ENCODE results near the gene SLIT3.

SLIT3 gene

DNA sequence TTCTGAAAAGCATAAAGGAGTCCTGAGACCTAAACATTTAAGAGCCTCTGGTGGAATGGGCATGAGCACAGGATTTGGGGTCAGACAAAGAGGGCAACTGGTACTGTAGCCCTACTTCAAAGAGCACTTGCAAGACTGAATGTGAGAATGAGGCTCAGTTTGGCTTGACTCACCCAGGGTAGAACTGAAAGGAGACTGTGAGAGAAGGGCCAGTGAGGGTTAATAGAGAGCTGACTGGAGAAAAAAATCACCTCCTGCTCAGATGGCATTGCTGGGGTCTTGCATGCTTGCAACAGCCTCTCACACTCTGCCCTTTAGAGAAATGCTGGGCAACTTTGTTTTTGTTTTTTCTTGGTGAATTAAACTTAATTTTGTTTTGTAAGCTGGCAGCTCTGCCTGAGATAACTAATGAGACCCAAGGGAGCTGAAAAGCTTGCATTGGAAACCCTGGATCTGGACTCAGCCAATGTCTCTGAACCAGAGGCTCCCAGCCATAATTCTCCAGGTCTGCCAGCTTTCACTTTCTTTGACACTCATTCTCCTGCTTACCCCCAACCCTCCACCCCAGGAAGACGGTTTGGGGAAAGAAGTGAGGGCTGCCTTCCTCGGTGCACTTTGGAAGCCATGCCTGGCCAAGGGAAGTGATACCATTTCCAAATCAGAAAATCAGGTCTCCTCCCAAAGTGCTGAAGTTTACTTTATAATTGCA lies 560.7 kb downstream of the SLIT3 start:
- Histone ChIP-seq H3K36me3 (ENCODE audit: control insufficient read depth in 2 of 2, insufficient read depth in 2 of 2, low read length in 2 of 2) (peaks cover 0 to 3% of the 10 kb centered on the region in 2 donors), H3K27ac (ENCODE audit: low read length) (no peak overlapping the region), H3K27me3 (ENCODE audit: control insufficient read depth in 1 of 2, insufficient read depth in 2 of 2, low read length in 2 of 2) (no peaks in the 10 kb centered on the region), H3K4me3 (ENCODE audit: low read length in 2 of 2) (peak overlapping the region in 1 of 2 donors; percentile 29), H3K9ac (ENCODE audit: low read length in 2 of 2) (no peak overlapping the region), H3K4me1 (ENCODE audit: control insufficient read depth, insufficient read depth, low read length) (peaks cover 2% of the 10 kb centered on the region), H3K9me3 (ENCODE audit: control insufficient read depth in 2 of 2, low read length in 2 of 2) (no peaks in the 10 kb centered on the region)

DNA sequence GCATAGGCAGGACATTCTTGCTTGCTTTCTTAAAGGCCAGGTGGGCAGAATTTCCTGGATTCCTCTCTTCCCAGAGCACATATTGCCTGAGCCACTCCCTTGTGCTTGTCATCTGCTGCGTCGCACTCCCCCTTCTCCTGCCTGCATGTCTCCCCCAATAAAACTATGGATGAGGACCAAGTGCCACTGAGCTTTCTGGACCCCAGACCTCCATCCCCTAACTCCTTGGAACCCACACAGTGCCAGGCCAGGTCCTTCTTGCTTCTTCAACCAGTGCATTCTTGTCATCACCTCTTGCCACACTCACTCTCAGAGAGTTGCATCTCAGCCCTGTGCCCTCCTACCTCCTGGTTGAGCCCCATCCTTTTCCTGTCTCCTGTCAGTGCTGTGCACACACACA lies 563.9 kb downstream of the SLIT3 start:
- Histone ChIP-seq H3K36me3 (ENCODE audit: control insufficient read depth in 2 of 2, insufficient read depth in 2 of 2, low read length in 2 of 2) (no peaks in the 10 kb centered on the region), H3K4me3 (ENCODE audit: low read length in 2 of 2) (no peak overlapping the region), H3K4me1 (ENCODE audit: control insufficient read depth, insufficient read depth, low read length) (peaks cover 2% of the 10 kb centered on the region)

DNA sequence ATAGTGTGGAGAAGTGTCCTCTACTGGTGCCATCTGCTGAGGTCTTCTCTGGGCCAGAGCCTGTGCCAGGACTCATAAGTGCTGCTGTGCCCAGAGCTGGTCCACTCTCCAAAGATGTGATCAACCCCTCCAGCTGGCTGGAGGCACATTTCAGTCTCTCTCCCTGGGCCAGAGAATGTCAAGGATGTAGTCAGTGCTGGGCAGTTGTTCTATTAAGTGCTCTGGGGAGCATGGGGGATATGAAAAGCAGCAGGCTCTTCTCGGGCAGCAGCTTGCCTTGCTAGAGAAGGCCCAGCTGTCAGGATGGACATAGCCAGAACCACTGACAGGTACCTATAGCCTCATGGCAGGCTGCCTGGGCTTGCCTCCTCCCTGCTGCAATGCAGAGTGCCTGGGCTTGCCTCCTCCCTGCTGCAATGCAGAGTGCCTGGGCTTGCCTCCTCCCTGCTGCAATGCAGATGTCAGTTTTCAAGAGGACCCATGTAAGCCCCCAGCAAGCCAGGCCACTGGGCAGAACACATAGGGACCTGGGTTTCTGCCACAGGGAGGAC lies 564.6 kb downstream of the SLIT3 start:
- H3K4me1 ChIP-seq (ENCODE audit: control insufficient read depth, insufficient read depth, low read length) = peaks cover 2% of the 10 kb centered on the region
- no peaks in the 10 kb centered on the region for H3K36me3 ChIP-seq (ENCODE audit: control insufficient read depth in 2 of 2, insufficient read depth in 2 of 2, low read length in 2 of 2)
- no peaks in the 10 kb centered on the region for H3K27me3 ChIP-seq (ENCODE audit: control insufficient read depth in 1 of 2, insufficient read depth in 2 of 2, low read length in 2 of 2)
- H3K9ac ChIP-seq (ENCODE audit: low read length in 2 of 2) = no peak overlapping the region
- no peak overlapping the region for H3K27ac ChIP-seq (ENCODE audit: low read length)
- no peaks in the 10 kb centered on the region for H3K9me3 ChIP-seq (ENCODE audit: control insufficient read depth in 2 of 2, low read length in 2 of 2)
- no peak overlapping the region for H3K4me3 ChIP-seq (ENCODE audit: low read length in 2 of 2)

More for the DNA sequence above, 563.9 kb downstream of the SLIT3 start:
- Histone ChIP-seq H3K27ac (ENCODE audit: low read length) (no peak overlapping the region), H3K9me3 (ENCODE audit: control insufficient read depth in 2 of 2, low read length in 2 of 2) (no peaks in the 10 kb centered on the region), H3K9ac (ENCODE audit: low read length in 2 of 2) (no peak overlapping the region), H3K27me3 (ENCODE audit: control insufficient read depth in 1 of 2, insufficient read depth in 2 of 2, low read length in 2 of 2) (no peaks in the 10 kb centered on the region)

DNA sequence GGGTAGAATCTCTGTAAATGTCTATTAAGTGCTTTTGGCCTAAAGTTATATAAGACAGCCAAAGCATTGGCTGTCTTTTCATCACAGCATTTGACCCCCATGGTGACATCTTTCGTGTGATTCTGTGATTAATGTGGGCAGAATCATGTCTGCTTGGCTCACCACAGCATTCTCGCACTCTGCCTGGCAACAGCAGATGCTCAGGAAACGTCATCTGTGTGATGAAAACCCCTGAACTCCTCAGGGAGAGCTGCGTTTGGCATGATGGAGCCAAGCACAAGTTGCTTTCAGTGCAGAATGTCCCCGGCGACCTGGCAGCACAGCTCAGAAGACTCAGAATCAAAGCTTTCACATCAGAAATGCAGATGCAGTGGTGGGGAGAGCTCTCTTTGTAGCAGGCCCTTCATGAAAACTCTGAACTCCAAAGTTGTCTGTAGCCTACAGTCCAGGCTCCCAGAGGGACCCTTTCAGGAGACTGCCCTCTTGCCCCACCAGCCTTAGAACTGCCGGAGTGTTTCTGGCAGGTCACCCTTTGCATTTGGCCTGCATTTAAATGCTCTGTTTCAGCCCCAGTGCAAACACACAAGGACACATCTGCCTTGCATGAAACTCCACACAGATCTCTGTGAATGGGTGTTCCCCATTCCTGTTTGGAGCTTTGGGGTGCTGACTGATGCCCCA lies 566.2 kb downstream of the SLIT3 start:
- Histone ChIP-seq H3K4me1 (ENCODE audit: control insufficient read depth, insufficient read depth, low read length) (no peaks in the 10 kb centered on the region), H3K9ac (ENCODE audit: low read length in 2 of 2) (no peak overlapping the region), H3K9me3 (ENCODE audit: control insufficient read depth in 2 of 2, low read length in 2 of 2) (no peaks in the 10 kb centered on the region), H3K36me3 (ENCODE audit: control insufficient read depth in 2 of 2, insufficient read depth in 2 of 2, low read length in 2 of 2) (no peaks in the 10 kb centered on the region), H3K27me3 (ENCODE audit: control insufficient read depth in 1 of 2, insufficient read depth in 2 of 2, low read length in 2 of 2) (no peaks in the 10 kb centered on the region), H3K27ac (ENCODE audit: low read length) (no peak overlapping the region), H3K4me3 (ENCODE audit: low read length in 2 of 2) (no peak overlapping the region)

DNA sequence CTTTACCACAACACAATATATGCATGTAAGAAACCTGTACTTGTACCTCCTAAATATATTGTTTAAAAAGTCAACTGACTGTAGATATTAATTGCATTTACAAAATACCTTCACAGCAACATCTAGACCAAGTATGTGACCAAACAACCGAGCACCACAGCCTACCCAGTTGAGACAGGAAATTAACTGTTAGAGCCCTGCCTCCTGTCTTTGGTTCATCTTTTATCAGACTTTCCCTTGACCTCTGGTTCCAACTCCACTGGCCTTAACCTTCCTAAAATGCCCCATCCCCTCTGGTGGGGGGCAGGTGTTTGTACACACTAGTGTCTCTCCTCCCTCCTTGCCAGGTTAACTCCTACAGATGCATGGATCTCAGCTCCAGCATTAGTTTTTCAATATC lies 566.8 kb downstream of the SLIT3 start:
- H3K4me3 ChIP-seq (ENCODE audit: low read length in 2 of 2) = no peak overlapping the region
- no peak overlapping the region for H3K9ac ChIP-seq (ENCODE audit: low read length in 2 of 2)
- no peaks in the 10 kb centered on the region for H3K4me1 ChIP-seq (ENCODE audit: control insufficient read depth, insufficient read depth, low read length)
- no peaks in the 10 kb centered on the region for H3K9me3 ChIP-seq (ENCODE audit: control insufficient read depth in 2 of 2, low read length in 2 of 2)
- H3K27me3 ChIP-seq (ENCODE audit: control insufficient read depth in 1 of 2, insufficient read depth in 2 of 2, low read length in 2 of 2) = no peaks in the 10 kb centered on the region
- H3K36me3 ChIP-seq (ENCODE audit: control insufficient read depth in 2 of 2, insufficient read depth in 2 of 2, low read length in 2 of 2) = no peaks in the 10 kb centered on the region
- H3K27ac ChIP-seq (ENCODE audit: low read length) = no peak overlapping the region

DNA sequence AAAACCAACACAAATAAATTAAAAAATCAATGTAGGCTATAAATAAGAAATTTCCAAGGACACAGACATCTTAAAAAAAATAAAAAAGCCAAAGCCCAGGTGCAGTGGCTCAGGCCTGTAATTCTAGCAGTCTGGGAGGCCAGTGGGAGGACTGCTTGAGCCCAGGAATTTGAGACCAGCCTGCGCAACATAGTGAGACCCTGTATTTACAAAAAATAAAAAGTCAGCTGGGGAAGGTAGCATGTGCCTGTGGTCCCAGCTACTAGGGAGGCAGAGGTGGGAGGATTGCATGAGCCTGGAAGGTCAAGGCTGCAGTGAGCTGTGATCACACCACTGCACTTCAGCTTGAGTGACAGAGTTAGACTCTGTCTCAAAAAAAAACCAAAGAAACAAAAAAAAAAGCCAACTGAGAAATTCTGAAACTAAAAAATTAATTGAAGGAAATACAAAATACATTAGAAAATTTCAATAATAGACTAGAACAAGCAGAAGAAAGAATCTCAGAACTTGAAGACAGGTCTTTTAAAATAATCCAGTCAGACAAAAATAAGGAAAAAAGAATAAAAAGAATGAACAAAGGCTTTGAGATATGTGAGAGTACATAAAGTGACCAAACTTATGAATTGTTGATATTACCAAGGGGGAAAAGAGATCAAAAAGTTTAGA lies 572.3 kb downstream of the SLIT3 start:
- H3K27ac ChIP-seq (ENCODE audit: low read length) = no peak overlapping the region
- H3K4me3 ChIP-seq (ENCODE audit: low read length in 2 of 2) = no peak overlapping the region
- no peaks in the 10 kb centered on the region for H3K4me1 ChIP-seq (ENCODE audit: control insufficient read depth, insufficient read depth, low read length)
- H3K9ac ChIP-seq (ENCODE audit: low read length in 2 of 2) = no peak overlapping the region
- no peaks in the 10 kb centered on the region for H3K27me3 ChIP-seq (ENCODE audit: control insufficient read depth in 1 of 2, insufficient read depth in 2 of 2, low read length in 2 of 2)
- no peaks in the 10 kb centered on the region for H3K9me3 ChIP-seq (ENCODE audit: control insufficient read depth in 2 of 2, low read length in 2 of 2)
- H3K36me3 ChIP-seq (ENCODE audit: control insufficient read depth in 2 of 2, insufficient read depth in 2 of 2, low read length in 2 of 2) = peaks cover 6 to 9% of the 10 kb centered on the region in 2 donors

DNA sequence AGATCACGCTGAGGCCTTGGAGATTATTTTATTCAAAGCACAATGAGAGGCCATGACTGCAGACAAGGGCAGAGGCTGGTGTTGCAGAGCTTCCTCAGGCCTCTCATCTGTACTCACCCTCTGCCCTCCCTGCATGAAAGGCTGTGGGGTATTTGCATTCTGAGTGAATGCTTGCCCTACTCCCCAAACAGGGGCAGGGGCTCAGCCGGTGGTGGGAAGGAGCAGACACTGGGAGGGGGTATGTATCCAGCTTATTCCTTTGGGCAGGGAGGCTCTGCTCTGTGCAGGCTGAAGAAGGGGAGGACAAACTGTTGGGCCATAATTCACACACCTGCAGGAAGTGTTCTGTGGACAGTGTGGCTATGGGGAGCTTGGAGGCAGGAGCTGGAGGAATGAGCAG lies 573.4 kb downstream of the SLIT3 start:
- Histone ChIP-seq H3K4me3 (ENCODE audit: low read length in 2 of 2) (no peak overlapping the region), H3K9me3 (ENCODE audit: control insufficient read depth in 2 of 2, low read length in 2 of 2) (no peaks in the 10 kb centered on the region), H3K9ac (ENCODE audit: low read length in 2 of 2) (no peak overlapping the region), H3K27me3 (ENCODE audit: control insufficient read depth in 1 of 2, insufficient read depth in 2 of 2, low read length in 2 of 2) (no peaks in the 10 kb centered on the region), H3K27ac (ENCODE audit: low read length) (no peak overlapping the region), H3K4me1 (ENCODE audit: control insufficient read depth, insufficient read depth, low read length) (no peaks in the 10 kb centered on the region), H3K36me3 (ENCODE audit: control insufficient read depth in 2 of 2, insufficient read depth in 2 of 2, low read length in 2 of 2) (peaks cover 10 to 12% of the 10 kb centered on the region in 2 donors)

DNA sequence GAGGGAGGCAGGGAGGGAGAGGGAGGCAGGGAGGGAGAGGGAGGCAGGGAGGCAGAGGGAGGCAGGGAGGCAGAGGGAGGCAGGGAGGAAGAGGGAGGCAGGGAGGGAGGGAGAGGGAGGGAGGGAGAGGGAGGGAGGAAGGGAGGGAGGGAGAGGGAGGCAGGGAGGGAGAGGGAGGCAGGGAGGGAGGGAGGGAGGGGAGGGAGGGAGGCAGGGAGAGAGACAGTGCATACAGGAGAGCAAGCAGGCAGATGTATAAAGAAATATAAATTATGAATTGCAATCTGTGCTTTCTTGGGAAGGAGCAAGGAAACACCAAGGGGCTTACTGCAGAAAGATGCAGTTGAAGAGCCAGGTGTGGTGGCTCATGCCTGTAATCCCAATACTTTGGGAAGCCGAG lies 574.6 kb downstream of the SLIT3 start:
- Histone ChIP-seq H3K27me3 (ENCODE audit: control insufficient read depth in 1 of 2, insufficient read depth in 2 of 2, low read length in 2 of 2) (no peaks in the 10 kb centered on the region), H3K4me3 (ENCODE audit: low read length in 2 of 2) (no peak overlapping the region), H3K36me3 (ENCODE audit: control insufficient read depth in 2 of 2, insufficient read depth in 2 of 2, low read length in 2 of 2) (peaks cover 19 to 21% of the 10 kb centered on the region in 2 donors), H3K27ac (ENCODE audit: low read length) (no peak overlapping the region), H3K4me1 (ENCODE audit: control insufficient read depth, insufficient read depth, low read length) (no peaks in the 10 kb centered on the region), H3K9me3 (ENCODE audit: control insufficient read depth in 2 of 2, low read length in 2 of 2) (no peaks in the 10 kb centered on the region), H3K9ac (ENCODE audit: low read length in 2 of 2) (no peak overlapping the region)

DNA sequence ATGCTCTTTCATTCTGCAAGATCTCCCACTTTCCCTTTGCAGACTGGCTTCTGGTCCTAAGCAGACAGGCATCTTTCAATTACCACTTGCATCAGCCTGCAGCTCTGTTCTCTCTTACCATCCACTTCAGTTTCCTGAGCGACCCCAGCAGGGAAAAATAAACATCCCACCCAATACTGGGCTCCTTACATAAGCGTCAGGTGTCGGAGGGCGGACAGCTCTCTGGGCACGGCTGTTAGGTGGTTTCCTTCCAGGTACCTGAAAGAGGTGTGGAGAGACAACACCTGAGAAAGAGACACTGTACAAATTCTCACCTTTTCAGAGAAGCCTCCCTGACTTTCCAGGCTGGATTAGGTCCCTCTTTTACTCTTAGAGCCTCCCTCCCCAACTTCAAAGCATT lies 576.7 kb downstream of the SLIT3 start:
- no peak overlapping the region for H3K9ac ChIP-seq (ENCODE audit: low read length in 2 of 2)
- no peaks in the 10 kb centered on the region for H3K9me3 ChIP-seq (ENCODE audit: control insufficient read depth in 2 of 2, low read length in 2 of 2)

DNA sequence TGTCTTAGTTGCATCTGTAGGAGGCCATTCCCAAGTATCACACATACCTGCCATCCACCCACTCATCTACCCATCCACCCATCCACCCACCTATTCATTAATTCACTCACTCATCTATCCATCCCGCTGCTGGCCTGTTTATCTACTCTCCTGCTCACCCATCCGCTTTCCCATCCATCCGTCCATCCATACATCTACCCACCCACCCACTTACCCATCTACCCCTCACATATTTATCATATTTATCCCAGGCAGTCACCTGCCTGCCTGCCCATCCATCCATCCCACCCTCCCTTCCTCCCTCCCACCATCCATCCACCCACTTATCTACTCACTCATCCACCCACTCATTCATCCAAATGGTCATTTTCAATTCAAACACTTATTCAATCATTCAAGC lies 577.9 kb downstream of the SLIT3 start:
- Histone ChIP-seq H3K9ac (ENCODE audit: low read length in 2 of 2) (no peak overlapping the region), H3K27me3 (ENCODE audit: control insufficient read depth in 1 of 2, insufficient read depth in 2 of 2, low read length in 2 of 2) (no peaks in the 10 kb centered on the region), H3K27ac (ENCODE audit: low read length) (no peak overlapping the region), H3K4me3 (ENCODE audit: low read length in 2 of 2) (no peak overlapping the region), H3K9me3 (ENCODE audit: control insufficient read depth in 2 of 2, low read length in 2 of 2) (no peaks in the 10 kb centered on the region), H3K36me3 (ENCODE audit: control insufficient read depth in 2 of 2, insufficient read depth in 2 of 2, low read length in 2 of 2) (peaks cover 19 to 24% of the 10 kb centered on the region in 2 donors), H3K4me1 (ENCODE audit: control insufficient read depth, insufficient read depth, low read length) (no peaks in the 10 kb centered on the region)

More for the DNA sequence above, 576.7 kb downstream of the SLIT3 start:
- Histone ChIP-seq H3K36me3 (ENCODE audit: control insufficient read depth in 2 of 2, insufficient read depth in 2 of 2, low read length in 2 of 2) (peaks cover 19 to 24% of the 10 kb centered on the region in 2 donors), H3K27ac (ENCODE audit: low read length) (no peak overlapping the region), H3K4me1 (ENCODE audit: control insufficient read depth, insufficient read depth, low read length) (no peaks in the 10 kb centered on the region), H3K27me3 (ENCODE audit: control insufficient read depth in 1 of 2, insufficient read depth in 2 of 2, low read length in 2 of 2) (no peaks in the 10 kb centered on the region), H3K4me3 (ENCODE audit: low read length in 2 of 2) (no peak overlapping the region)

All from stomach smooth muscle (tissue), 2 donors.